Suprapubic skin (tissue), 3 donors: Measurements from ENCODE around the gene CYP2A6.
"Not testable (repeated sequence)": the region's sequence is repeated elsewhere in the genome, so short reads cannot be mapped to it uniquely, and the experiment has no call there.

Experiments
- EP300 ChIP-seq: sonication (generic); formaldehyde crosslinking; IDR thresholded peaks from one replicate; pipeline ENCODE4 v1.6.1; 2017; ENCODE audit warnings: antibody characterized with exemption
- POLR2A ChIP-seq, 2 donors: fragments of 450-650 bp; IDR thresholded peaks; one replicate each; pipeline ENCODE4 v1.6.1; 2017; ENCODE audit warnings: antibody characterized with exemption in 2 of 2, mild to moderate bottlenecking in 2 of 2, moderate library complexity in 2 of 2
- TF ChIP-seq, protein P1 (sequence below), 2 donors: fragments of 200-600 bp in 1 of 2; fragments of 450-650 bp in 1 of 2; sonication (generic) in 1 of 2; IDR thresholded peaks; one replicate each; pipeline ENCODE4 v1.5.1; 2016 to 2019; ENCODE audit warnings: antibody characterized with exemption in 2 of 2, mild to moderate bottlenecking in 1 of 2, moderate library complexity in 1 of 2

DNA sequence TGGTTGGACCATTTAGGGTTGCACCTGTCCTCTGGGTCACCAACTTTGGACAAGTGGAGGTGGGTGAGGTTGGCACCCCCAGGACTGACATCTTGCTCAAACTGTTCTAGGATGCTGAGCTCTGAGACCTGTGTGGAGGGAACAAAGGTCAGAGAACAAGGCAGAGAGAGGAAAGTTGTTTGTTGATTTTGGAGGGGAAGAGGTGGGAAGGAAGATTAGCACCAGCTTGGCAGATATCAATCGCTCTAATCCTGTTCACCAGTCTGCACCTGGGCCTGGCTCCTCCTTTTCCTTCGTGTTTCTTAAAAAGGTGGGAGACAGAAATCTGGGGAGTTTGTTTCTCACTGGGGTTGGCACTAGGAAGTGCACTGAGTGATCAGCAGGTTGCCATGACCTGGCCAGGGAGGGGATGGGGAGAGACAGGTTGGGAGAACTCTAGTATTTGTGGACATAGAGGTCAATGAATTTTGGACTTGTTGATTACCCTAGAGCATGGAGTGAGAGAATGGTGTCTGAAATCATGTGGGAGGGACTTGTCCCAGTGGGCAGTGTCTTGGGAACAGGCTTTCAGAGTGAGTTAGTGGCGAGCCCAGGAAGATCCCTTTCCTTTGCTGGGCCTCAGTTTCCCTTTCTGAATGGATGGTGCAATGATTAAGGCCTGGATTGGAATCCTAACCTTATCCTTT, 2.4 kb upstream of the CYP2A6 start:
- TF ChIP-seq POLR2A (IDR thresholded peaks at IDR 0.05); EP300: not testable (repeated sequence)
- TF ChIP-seq, protein P1, sequence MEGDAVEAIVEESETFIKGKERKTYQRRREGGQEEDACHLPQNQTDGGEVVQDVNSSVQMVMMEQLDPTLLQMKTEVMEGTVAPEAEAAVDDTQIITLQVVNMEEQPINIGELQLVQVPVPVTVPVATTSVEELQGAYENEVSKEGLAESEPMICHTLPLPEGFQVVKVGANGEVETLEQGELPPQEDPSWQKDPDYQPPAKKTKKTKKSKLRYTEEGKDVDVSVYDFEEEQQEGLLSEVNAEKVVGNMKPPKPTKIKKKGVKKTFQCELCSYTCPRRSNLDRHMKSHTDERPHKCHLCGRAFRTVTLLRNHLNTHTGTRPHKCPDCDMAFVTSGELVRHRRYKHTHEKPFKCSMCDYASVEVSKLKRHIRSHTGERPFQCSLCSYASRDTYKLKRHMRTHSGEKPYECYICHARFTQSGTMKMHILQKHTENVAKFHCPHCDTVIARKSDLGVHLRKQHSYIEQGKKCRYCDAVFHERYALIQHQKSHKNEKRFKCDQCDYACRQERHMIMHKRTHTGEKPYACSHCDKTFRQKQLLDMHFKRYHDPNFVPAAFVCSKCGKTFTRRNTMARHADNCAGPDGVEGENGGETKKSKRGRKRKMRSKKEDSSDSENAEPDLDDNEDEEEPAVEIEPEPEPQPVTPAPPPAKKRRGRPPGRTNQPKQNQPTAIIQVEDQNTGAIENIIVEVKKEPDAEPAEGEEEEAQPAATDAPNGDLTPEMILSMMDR (IDR thresholded peaks at IDR 0.05), result not testable (repeated sequence)
